Stimulated activated CD8-positive, alpha-beta memory T cell treated with anti-CD3 and anti-CD28 coated beads, Interleukin-7, amount 100 ng/mL, for 4 hours (primary cell): Measurements from ENCODE around the gene NDUFC1.
"Not testable (repeated sequence)": the region's sequence is repeated elsewhere in the genome, so short reads cannot be mapped to it uniquely, and the experiment has no call there.

Experiments
- DNase-seq, 2 donors: peaks; one replicate each; pipeline ENCODE4 v3.0.0-alpha.2; 2020; ENCODE audit warnings: low read depth in 2 of 2

Gene NDUFC1

GRCh38 chr4:139301821-139302611, at the start of gene NDUFC1:
Gene NDUFC1 (minus strand): TSS chr4:139302477. CDS start chr4:139295798, 6,679 bp downstream.
- DNase-seq: peak; percentile 31 to 47

- no peak for DNase-seq
Measured at GRCh38 chr4:139337612-139338011, 35.3 kb upstream of the NDUFC1 start.

GRCh38 chr4:139333046-139333445, 30.8 kb upstream of the NDUFC1 start:
- DNase-seq: no peak

DNA sequence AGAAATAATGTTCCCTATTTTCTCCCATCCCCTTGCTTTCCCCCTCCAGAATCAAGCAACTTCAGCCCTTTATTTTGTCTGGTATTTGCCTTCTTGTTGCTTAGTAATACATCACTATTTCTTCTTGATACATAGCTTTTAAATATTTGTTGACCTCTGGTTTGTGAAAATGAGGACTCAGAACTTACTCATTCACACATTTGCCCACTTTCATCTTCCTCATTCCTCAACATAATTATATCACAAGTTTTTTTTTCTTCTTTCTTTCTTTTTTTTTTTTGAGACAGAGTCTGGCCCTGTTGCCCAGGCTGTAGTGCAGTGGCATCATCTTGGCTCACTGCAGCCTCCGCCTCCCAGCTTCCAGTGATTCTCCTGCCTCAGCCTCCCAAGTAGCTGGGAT, 28.9 kb upstream of the NDUFC1 start:
- DNase-seq: no peak

- no peak for DNase-seq
Measured at GRCh38 chr4:139330283-139330682, 28.0 kb upstream of the NDUFC1 start.

GRCh38 chr4:139329665-139330200, 27.5 kb upstream of the NDUFC1 start:
- DNase-seq: no peak

GRCh38 chr4:139324620-139325019, 22.3 kb upstream of the NDUFC1 start:
- no peak for DNase-seq

GRCh38 chr4:139322541-139322940, 20.3 kb upstream of the NDUFC1 start:
- not testable (repeated sequence) for DNase-seq

DNA sequence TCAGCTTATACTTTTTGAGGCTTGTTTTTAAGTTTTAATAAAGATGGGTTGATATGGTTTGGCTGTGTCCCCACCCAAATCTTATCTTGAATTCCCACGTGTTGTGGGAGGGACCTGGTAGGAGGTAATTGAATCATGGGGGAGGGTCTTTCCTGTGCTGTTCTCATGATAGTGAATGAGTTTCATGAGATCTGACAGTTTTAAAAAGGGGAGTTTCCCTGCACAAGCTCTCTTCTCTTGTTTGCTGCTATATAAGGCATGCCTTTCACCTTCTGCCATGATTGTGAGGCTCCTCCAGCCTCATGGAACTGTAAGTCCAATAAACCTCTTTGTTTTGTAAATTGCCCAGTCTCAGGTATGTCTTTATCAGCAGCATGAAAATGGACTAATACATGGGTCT, 19.8 kb upstream of the NDUFC1 start:
- not testable (repeated sequence) for DNase-seq

DNA sequence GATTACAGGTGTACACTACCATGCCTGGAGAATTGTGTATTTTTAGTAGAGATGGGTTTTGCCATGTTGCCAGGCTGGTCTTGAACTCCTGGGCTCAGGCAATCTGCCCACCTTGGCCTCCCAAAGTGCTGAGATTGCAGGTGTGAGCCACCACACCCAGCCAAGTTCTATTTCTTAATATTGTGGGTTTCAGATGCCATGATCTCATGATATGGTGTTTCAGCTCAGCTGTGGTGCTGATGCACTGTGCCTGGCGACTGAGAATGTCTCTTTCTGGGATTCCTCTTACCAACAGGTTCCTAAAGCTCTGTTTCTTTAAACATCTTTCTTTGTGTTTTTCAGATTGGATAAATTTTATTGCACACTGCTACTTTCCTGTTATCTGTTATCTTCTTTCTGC, 17.3 kb upstream of the NDUFC1 start:
- no peak for DNase-seq

DNA sequence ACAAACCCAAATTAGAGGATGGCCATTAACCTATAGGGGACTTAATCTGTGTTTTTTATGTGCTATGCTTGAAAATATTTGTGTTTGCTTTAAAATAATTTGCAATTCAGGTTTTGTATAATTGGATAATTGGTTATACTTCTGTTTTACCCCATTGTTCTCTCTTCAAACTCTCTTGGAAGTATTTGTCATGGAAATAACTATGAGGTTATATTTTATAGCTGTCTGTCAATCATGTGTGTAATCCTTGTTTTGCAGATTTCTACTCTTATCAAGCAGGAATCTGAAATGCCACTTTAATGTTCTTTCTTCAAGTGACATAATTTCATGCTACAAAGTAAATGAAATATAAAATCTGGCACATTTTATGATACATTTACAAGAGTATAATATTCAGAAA, 15.4 kb upstream of the NDUFC1 start:
- DNase-seq: no peak

DNA sequence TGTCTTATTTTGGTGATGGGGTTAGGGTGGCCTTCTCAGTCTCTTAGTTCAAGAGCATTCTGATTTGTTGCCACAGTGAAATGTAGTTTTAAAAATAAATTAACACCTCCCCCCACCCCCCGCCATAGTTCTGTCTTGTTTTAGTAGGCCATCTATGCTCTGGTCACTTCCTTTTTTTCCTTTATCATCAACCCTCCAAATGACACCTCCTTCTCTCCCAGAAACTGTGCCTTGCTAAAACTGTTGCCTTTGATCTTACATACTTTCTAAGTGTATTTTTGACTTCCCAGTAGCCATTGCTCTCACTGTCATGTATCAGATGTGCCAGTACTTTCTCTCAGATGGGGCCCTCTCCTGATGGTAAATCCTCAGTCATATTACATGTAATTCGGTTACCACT, 14.5 kb upstream of the NDUFC1 start:
- no peak for DNase-seq

GRCh38 chr4:139315221-139315675, 13.0 kb upstream of the NDUFC1 start:
- DNase-seq: no peak

DNA sequence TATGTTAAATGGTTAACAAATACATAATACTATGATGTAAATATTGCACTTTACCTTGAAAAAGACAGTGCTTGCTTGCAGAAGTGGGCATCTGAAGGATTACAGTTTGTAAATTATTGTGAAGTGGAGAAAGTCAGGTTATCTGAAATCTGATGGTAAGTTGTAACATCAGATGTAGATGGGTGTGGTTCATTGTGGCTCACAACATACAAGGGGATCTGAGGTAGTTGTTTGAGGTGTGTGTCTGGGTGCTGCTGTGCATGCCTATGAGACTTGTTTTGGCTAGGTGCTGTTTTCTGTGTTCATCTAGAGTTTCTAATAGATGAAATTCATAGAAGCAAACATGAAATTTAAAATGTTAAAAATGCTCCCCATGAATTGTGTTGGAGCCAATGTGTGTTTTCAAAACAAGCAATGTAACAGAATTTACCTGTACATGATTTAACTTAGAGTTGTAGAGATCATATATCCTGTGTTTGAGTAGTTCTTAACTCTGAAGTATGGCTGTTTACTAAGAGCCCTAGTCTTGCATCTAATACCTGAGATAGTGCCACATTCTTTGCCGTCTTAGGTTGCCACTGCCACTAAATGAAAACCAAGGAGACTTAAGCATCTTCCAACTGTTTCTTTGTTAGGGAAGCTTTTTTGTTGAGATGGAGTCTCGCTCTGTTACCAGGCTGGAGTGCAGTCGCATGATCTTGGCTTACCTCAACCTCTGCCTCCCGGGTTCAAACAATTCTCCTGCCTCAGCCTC, 11.9 kb upstream of the NDUFC1 start:
- DNase-seq: no peak

DNA sequence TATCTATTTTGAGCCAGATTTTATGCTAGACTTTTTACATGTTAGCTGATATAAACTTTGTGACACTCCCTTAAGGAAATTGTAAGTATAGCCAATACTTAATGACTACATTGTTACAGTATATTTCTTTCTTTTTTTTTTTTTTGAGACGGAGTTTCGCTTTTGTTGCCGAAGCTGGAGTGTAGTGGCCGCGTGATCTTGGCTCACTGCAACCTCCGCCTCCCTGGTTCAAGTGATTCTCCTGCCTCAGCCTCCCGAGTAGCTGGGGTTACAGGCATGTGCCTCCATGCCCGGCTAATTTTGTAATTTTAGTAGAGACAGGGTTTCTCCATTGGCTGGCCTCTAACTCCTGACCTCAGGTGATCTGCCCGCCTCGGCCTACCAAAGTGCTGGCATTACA, 11.1 kb upstream of the NDUFC1 start:
- not testable (repeated sequence) for DNase-seq

DNA sequence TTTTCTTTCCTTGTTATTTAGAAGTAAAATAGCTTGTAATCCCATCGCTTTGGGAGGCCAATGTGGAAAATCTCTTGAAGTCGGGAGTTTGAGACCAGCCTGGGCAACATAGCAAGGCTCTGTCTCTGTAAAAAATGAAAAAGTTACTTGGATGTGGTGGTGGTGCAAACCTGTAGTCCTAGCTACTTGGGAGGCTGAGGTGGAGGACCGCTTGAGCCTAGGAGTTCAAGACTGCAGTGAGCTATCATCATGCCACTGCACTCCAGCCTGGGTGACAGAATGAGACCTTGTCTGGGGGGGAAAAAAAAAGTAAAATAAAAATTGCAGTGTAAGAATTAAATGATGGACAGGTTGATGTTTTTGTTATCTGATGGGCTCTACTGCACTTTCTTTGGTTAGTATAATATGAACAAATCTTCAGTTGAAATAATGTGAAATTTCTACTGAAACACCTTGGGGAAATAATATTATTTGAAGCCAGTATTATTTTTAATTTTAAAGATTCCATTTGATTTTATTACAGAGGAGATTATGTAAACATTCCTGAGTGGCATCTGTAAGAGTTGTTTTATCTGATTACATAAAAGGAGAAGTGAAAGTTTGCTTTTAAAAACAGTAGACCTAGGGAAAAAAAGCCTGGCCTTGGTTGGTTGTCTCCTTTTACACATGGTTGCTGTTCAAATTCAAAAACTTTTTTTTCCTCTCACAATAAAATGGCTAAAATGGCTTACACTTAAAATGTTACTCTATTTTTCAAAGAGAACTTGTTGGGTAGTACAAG, 10.5 kb upstream of the NDUFC1 start:
- no peak for DNase-seq

DNA sequence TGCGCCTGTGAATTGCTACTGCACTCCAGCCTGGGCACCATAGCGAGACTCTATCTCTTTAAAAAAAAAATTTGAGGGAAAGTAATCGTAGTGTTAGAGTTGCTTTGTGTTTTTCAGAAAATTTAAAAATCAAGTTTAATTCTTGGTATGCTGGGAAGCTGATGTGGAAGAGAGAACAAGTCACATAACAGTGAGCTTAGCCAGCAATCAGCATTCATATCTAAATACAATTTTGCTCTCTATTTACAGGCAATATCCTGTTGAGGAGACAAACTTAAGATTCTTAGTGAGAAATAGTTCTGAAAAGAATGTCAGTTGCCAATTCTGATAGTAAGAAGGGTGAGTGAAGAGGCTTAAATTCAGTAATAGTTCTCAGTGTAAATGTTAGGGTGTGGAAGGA, 9.6 kb upstream of the NDUFC1 start:
- no peak for DNase-seq

DNA sequence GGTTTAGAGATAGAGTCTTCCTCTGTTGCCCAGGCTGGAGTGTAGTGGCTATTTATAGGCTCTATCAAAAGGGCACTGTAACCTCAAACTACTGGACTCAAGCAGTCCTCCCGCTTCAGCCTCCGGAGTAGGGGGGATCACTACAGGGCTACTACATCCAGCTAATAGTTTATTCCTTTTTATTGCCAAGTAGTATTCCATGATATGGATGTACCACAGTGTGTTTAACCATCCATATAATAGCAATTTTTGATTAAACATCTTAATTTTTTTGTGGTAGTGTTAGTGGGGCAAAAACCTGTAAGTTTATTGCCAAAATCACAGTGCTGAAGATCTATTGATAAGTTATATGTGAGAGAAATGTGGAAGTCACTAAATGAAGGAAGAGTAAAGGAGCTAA, 2.6 kb upstream of the NDUFC1 start:
- DNase-seq: no peak

- DNase-seq: peak; percentile 96 to 97
Measured at GRCh38 chr4:139301113-139301820, 1.0 kb downstream of the NDUFC1 start, which contains the start of gene NAA15. Gene NAA15 (plus strand): TSS chr4:139301505. CDS start chr4:139301778, 273 bp downstream.

- no peak for DNase-seq
Measured at GRCh38 chr4:139300431-139301112, 1.7 kb downstream of the NDUFC1 start.

DNA sequence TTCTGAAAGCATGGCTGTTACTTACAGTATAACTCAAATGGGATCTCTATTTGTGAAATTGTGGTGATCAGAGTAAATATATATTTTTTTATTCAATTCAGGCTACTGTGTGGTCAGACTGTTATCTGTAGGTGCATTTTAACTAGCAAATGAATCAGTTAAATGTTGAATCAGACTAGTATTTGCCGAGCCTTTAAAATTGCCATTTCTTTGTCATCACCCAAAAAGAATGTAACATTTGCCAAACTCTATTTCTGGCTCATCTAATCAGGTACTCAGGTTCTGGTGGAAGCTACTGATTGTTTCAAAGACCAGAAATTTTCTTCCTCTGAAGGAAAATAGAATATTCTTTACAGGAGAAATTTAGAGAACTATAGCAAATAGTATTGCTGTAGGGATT, 2.7 kb downstream of the NDUFC1 start:
- DNase-seq: no peak
